GM12891 (cell line): ENCODE measurements around the gene SFXN2.

Experiments
- POLR2A ChIP-seq: IDR thresholded peaks from 2 replicates; pipeline ENCODE4 v1.6.1; 2011; ENCODE audit warnings: low read depth, low read length, control low read depth
- POLR2AphosphoS5 ChIP-seq: IDR thresholded peaks from 2 replicates; pipeline ENCODE4 v1.6.1; 2011; ENCODE audit warnings: low read depth, low read length, control low read depth

DNA sequence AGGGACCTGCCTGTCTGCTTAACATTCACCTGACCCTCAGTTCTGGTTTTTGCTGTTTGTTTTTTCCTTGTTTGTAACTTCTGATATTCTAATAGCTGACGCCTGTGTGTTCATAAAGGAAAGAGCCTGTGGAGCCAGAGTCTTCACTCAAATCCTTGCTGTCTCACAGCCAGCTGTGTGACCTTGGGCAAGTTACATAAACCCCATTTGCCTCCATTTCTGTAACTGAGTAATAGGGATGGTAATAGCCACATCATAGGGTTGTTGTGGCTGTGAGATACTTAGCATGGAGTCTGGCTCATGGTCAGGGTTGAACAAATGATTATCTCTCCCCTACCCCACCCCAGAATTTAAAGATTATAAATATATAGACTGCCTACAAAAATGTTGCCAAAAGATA is 56.4 kb downstream of the SFXN2 start:
- TF ChIP-seq POLR2A (no peak), POLR2AphosphoS5 (no peak)
